Stimulated activated CD8-positive, alpha-beta memory T cell treated with anti-CD3 and anti-CD28 coated beads, Interleukin-7, amount 100 ng/mL, for 48 hours (primary cell): ENCODE data around the gene CLEC4M.
"Not testable (repeated sequence)": the region's sequence is repeated elsewhere in the genome, so short reads cannot be mapped to it uniquely, and the experiment has no call there.

Experiments used
- DNase-seq, 2 donors: peaks; one replicate each; pipeline ENCODE4 v3.0.0-alpha.2; 2020; ENCODE audit warnings: low read depth in 1 of 2; ENCODE audit errors: extremely low read depth in 1 of 2

The CLEC4M gene

GRCh38 chr19:7739801-7740681, 23.0 kb upstream of the CLEC4M start:
- no peak for DNase-seq

GRCh38 chr19:7740682-7741054, 22.4 kb upstream of the CLEC4M start:
- DNase-seq: no peak

GRCh38 chr19:7742575-7742974, 20.5 kb upstream of the CLEC4M start:
- DNase-seq: no peak

- no peak for DNase-seq
Measured at GRCh38 chr19:7742991-7743390, 20.1 kb upstream of the CLEC4M start.

- no peak for DNase-seq
Measured at GRCh38 chr19:7743425-7743841, 19.6 kb upstream of the CLEC4M start.

GRCh38 chr19:7744199-7744786, 18.8 kb upstream of the CLEC4M start:
- no peak for DNase-seq

- DNase-seq: no peak
Measured at GRCh38 chr19:7744871-7745650, 18.0 kb upstream of the CLEC4M start.

- not testable (repeated sequence) for DNase-seq
Measured at GRCh38 chr19:7746306-7746705, 16.7 kb upstream of the CLEC4M start.

GRCh38 chr19:7746903-7747884, 15.8 kb upstream of the CLEC4M start, which contains the start of gene CD209:
CD209 (minus strand) TSS chr19:7747534; CDS start chr19:7747511, 23 bp downstream.
- DNase-seq: no peak

- no peak for DNase-seq
Measured at GRCh38 chr19:7748171-7748570, 14.9 kb upstream of the CLEC4M start.

GRCh38 chr19:7748756-7749155, 14.3 kb upstream of the CLEC4M start:
- no peak for DNase-seq

- peak in 1 of 2 donors; percentile 42 for DNase-seq
Measured at GRCh38 chr19:7751157-7751783, 11.8 kb upstream of the CLEC4M start.

GRCh38 chr19:7756258-7756657, 6.8 kb upstream of the CLEC4M start:
- DNase-seq: no peak

- DNase-seq: no peak
Measured at GRCh38 chr19:7757358-7757757, 5.7 kb upstream of the CLEC4M start.

GRCh38 chr19:7759156-7759555, 3.9 kb upstream of the CLEC4M start:
- DNase-seq: no peak

GRCh38 chr19:7763696-7764095, 653 bp downstream of the CLEC4M start:
- no peak for DNase-seq

- DNase-seq: not testable (repeated sequence)
Measured at GRCh38 chr19:7764157-7764556, 1.1 kb downstream of the CLEC4M start.

GRCh38 chr19:7765043-7765442, 2.0 kb downstream of the CLEC4M start:
- DNase-seq: not testable (repeated sequence)

GRCh38 chr19:7766535-7766934, 3.5 kb downstream of the CLEC4M start:
- no peak for DNase-seq

- no peak for DNase-seq
Measured at GRCh38 chr19:7767487-7767886, 4.4 kb downstream of the CLEC4M start.
